Measurements from ENCODE around the gene NOS1.
"Not testable (repeated sequence)": the region's sequence is repeated elsewhere in the genome, so short reads cannot be mapped to it uniquely, and the experiment has no call there.

Gene NOS1

DNA sequence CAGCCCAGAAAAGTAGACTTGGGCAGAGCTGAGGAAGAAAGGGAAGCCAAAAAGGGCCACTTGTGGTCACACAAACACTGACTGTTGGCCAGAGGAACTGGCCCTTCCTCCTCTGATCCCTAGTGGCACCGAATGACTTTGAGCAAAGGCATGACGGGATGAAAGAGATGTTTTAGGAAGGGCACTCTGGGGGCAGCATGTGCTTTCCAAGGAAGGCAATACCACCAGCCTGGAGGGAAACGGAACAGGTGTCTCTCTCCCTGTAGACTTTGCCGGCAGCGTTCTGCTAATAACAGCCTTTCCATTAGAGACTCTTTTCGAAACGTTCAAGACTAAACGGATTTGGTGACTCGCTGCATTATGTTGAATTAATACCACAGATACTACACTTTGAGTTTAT, 158.9 kb downstream of the NOS1 start:
- FAIRE-seq = no peak

- FAIRE-seq = no peak
These were observed 159.4 kb downstream of the NOS1 start for GRCh38 chr12:117202033-117202432.

GRCh38 chr12:117199956-117200744, 161.3 kb downstream of the NOS1 start:
- not testable (repeated sequence) for FAIRE-seq

GRCh38 chr12:117196334-117196733, 165.1 kb downstream of the NOS1 start:
- not testable (repeated sequence) for FAIRE-seq

DNA sequence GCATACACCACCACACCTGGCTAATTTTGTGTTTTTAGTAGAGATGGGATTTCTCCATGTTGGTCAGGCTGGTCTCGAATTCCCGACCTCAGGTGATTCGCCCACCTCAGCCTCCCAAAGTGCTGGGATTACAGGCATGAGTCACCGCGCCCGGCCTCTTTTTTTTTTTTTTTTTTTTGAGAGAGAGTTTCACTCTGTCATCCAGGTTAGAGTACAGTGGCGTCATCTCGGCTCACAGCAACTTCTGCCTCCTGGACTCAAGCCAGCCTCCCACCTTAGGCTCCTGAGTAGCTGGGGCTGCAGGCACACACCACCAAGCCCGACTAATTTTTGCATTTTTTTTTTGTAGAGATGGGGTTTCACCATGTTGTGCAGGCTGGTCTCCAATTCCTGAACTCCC, 166.4 kb downstream of the NOS1 start:
- FAIRE-seq = not testable (repeated sequence)

- no peak for FAIRE-seq
These were observed 167.5 kb downstream of the NOS1 start for GRCh38 chr12:117193903-117194302.

DNA sequence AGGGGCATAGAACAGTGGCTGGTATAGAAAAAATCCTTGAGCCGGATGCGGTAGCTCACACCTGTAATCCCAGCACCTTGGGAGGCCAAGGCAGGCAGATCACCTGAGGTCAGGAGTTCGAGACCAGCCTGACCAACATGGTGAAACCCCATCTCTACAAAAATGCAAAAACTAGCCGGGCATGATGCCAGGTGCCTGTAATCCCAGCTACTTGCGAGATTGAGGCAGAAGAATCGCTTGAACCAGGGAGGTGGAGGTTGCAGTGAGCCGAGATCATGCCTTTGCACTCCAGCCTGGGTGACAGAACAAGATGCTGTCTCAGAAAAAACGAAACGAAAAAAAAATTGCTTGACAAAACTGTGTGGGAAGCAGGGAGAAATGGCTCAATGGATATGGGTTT, 168.8 kb downstream of the NOS1 start:
- not testable (repeated sequence) for FAIRE-seq

GRCh38 chr12:117192057-117192456, 169.4 kb downstream of the NOS1 start:
- no peak for FAIRE-seq

DNA sequence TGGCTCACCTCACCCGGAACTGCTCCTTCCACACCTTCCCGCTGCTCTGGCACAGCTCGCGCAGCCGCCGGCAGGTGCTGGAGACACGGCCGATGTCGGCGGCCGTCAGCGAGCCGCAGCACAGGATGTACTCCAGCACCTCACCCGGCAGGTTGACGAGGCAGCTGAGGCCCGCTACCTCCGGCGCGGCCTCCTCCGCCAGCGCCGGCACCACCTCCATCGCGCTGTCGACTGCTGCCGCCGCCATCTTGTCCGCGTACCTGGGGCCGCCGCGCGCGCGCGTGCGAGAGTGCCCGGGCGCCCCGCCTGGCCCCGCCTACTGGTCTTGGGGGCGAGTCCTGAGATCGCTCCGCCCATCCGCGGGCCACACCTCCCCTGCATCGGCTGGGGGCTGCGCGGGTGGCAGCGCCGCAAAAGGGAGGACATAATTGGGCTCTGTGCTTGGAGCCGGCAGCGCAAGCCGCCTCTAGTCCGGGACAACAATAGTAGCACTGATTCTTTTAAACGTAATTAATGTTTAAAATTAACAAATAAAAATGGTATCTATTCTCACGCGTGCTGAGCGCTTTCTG, 171.1 kb downstream of the NOS1 start, which contains the start of gene FBXO21:
Gene FBXO21, minus strand, starts transcription at position 261 of the 572 bp plus-strand sequence. Its CDS starts 14 bp downstream, at position 247.
- FAIRE-seq = no peak

DNA sequence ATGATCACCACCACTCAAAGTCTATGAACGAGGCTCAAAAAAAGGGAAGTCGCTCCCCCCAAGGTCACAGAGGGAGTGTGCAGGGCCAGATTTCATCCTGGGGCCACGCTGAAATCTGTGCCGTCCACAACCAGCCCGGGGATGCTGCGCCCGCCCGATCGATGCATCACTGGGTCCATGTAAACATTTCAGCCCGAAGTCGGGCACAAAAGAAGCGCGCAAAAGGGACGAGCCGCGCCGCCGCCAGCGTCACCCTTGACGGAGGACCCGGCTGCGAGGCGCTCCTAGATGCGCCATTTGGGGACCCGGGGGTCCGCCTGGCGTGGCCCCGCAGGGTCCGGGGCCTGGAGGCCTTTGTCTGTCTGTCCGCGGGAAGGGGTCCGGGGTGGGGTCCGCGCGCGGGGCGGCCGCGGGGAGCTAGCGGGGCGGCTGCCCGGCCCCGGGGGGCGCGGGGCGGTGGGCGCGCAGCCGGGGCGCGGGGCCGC, 171.7 kb downstream of the NOS1 start:
- no peak for FAIRE-seq

- no peak for FAIRE-seq
These were observed 172.3 kb downstream of the NOS1 start for GRCh38 chr12:117188961-117189724.

DNA sequence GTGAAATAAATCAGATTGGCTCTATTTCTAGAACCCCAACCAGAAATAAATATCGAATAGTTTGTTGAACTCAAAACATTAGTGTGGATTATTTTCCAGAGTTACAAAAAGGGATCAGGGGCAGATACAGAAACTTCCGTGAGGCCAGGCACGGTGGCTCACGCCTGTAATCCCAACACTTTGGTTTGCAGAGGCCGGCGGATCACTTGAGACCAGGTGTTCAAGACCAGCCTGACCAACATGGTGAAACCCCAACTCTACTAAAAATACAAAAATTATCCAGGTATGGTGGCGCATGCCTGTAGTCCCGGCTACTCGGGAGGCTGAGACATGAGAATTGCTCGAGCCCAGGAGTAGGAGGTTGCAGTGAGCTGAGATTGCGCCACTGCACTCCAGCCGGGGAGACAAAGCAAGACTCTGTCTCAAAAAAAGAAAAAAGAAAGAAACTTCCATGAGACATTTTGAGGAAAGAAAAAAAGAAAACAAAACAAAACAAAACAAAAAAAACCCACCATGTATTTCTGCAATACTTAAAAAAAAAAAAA, 173.2 kb downstream of the NOS1 start:
- no peak for FAIRE-seq

DNA sequence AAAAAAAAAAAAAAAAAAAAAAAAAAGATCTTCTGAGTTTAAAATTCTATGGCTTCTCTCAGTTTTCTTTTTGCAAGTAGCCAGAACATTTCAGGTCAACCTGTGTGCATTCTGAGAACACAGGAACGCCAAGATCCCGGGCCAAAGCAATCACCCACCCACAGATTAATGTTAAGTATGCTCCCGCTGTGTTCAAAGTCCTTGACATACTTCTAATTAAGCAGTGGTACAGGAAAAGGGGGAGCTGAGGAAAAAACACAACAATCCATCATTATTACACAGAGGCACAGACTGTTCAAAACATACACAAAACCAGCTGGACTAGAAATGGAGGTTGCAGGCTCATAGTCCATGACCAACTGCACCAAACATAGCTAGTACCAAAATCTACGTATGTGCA, 174.0 kb downstream of the NOS1 start:
- FAIRE-seq = no peak

DNA sequence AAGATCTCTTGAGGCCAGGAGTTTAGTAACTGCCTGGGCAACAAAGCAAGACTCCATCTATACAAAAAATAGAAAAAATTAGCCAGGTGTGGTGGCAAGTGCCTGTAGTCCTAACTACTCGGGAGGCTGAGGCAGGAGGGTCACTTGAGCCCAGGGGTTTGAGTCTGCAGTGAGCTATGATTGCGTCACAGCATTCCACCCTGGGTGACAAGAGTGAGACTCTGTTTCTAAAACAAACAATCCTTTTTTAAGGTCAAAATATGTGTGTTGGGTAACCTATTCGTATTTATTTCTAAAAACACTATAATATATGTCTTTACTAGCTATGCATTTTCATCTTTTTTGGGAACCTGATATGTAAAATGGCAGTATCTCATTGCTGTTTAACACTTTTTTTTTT, 178.6 kb downstream of the NOS1 start:
- FAIRE-seq = no peak

GRCh38 chr12:117181468-117181843, 180.0 kb downstream of the NOS1 start:
- not testable (repeated sequence) for FAIRE-seq

- no peak for FAIRE-seq
These were observed 180.5 kb downstream of the NOS1 start for GRCh38 chr12:117180758-117181467.

DNA sequence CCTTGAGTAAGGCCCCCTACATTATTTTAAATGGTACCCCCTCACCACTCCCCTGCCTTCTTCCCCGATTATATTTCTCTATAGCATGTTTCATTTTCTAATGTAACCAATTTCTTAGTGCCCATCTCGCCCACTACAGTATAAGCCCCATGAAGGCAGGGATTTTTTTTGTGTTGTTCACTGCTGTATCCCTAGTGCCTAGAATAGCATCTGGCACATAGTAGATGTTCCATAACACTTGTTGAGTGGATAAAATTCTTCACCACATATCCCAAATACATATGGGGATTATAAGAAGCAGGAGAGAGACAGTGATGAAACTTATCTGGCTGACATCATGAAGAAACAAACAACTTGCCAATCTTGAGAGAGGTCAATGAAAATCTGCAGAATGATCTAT, 182.7 kb downstream of the NOS1 start:
- no peak for FAIRE-seq

DNA sequence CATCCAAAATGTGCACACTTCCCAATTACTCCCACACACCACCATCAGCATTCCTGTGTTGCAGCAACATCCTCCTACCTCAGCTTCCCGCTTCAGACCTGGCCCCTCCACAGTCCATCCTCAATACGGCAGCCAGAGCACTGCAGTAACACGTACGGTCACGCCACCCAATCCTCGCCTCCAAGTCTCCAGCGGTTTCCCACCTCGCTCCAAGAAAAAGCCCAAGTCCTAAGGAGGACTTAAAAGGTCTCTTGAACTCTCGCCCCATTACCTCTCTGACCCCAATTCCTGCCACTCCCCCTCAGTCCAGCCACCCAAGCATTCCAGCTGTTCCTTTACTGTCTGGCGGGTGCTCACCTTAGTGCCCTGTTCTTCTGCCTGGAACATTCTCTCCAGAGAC, 183.1 kb downstream of the NOS1 start:
- FAIRE-seq = no peak

DNA sequence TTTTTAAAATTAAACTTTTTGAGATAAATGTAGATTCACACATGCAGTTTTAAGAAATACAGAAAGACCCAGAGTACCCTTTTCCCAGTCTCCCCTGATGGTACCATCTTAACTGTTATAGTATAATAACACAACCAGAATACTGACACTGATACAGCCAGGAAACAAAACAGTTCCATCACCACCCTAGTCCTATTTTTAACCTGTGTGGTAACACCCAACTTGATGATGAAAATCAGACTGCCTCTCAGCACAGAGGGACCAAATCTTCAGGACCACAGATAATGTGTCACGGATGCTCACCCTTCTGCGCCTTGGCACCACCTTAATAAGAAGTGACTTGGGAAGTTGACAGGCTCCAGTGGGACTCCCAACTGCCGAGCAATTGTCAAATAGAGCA, 189.3 kb downstream of the NOS1 start:
- FAIRE-seq = no peak

DNA sequence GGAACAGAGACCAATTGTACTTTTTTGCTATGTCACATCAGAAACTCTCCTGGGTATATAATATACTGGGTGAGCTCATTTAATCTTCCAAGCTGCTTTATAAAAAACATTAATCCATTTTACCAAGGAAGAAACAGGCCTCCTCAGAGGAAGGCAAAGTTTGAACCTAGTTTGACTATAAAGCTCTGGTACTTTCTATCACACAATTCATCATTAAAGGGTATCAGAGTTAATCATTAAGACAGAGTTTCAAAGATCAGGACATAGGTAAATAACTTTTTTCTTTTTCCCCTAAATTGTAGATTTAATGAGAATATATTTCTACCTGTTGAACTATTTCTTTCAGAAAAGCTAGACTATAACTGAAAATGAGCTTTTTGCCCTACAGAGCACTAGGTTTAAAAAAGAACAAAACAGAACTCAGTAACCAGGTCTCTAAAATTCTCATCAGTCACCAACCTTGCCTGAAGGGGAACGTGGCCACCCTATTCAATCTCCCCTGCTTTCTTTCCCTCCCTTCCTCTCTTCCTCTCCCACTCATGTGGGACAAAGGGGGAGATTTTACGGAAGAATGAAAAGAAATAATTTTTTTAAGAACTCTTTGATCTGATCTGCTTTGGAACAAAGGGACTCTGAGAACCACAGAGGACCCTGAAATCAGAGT, 189.8 kb downstream of the NOS1 start:
- no peak for FAIRE-seq

DNA sequence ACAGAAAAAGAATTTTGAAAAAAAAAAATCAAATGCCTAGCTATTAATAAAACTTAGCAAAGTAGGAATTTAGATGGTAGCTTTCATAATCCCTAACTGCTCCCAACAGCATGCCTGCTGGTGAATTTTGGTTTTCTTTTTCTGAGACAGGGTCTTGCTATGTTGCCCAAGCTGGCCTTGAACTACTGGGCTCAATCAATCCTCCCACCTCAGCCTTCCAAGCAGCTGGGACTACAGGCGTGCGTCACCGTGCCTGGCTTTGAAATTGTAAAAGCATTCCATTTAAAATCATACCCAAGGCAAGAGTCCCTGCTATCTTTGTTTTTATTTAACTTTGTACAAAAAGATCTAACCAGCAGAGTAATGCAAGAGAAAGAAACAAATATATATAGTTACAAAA, 191.9 kb downstream of the NOS1 start:
- no peak for FAIRE-seq

DNA sequence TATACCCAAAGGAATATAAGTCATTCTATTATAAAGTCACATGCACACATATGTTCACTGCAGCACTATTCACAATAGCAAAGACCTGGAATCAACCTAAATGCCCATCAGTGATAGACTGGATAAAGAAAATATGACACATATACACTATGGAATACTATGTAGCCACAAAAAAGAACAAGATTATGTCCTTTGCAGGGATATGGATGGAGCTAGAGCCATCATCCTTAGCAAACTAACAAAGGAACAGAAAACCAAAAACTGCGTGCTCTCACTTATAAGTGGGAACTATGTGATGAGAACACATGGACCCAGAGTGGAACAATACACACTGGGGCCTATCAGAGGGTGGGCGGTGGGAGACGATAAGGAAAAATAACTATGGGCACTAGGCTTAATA, 192.4 kb downstream of the NOS1 start:
- no peak for FAIRE-seq
